ENCODE measurements around the gene STON2.
A peak's percentile ranks its signal among the peaks of the same experiment; 100 is the strongest.
"Not testable (repeated sequence)": the region's sequence is repeated elsewhere in the genome, so short reads cannot be mapped to it uniquely, and the experiment has no call there.

STON2 gene, protein sequence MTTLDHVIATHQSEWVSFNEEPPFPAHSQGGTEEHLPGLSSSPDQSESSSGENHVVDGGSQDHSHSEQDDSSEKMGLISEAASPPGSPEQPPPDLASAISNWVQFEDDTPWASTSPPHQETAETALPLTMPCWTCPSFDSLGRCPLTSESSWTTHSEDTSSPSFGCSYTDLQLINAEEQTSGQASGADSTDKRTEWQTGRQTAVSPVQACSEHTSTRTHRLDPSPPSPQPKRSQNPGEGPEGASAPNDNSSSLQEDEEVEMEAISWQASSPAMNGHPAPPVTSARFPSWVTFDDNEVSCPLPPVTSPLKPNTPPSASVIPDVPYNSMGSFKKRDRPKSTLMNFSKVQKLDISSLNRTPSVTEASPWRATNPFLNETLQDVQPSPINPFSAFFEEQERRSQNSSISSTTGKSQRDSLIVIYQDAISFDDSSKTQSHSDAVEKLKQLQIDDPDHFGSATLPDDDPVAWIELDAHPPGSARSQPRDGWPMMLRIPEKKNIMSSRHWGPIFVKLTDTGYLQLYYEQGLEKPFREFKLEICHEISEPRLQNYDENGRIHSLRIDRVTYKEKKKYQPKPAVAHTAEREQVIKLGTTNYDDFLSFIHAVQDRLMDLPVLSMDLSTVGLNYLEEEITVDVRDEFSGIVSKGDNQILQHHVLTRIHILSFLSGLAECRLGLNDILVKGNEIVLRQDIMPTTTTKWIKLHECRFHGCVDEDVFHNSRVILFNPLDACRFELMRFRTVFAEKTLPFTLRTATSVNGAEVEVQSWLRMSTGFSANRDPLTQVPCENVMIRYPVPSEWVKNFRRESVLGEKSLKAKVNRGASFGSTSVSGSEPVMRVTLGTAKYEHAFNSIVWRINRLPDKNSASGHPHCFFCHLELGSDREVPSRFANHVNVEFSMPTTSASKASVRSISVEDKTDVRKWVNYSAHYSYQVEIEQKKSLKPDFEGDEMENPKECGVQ

DNA sequence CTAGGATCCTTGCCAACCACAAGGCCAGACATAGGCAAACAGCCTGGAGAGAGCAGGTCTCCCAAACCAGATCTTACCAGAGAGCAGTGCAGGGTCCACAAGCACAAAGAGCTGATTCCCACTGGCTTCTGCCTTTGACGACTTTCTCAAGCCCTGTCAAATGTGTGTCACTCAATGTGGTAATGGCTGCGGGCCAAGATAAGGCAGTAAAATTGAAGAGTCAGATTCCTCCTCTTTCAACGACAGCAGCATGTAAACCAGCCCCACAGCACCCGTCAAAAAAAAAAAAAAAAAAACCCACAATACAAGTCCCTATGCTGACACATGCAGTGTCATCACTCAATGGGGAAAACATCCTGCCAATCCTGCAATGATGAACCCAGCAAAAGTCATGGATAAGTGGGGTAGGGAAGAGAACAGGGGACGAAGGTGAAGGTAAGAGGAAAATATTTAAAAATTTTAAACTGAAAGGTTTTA is at the start of gene STON2:
Gene STON2, minus strand, starts transcription at position 123 of the 477 bp plus-strand sequence. CDS start 1,942 bp downstream, outside the sequence.
- DNase-seq (ENCODE audit: low read depth), result peak; percentile 20

GRCh38 chr14:81449576-81449975 is 49.5 kb upstream of the STON2 start:
- DNase-seq (ENCODE audit: low read depth), result no peak

DNA sequence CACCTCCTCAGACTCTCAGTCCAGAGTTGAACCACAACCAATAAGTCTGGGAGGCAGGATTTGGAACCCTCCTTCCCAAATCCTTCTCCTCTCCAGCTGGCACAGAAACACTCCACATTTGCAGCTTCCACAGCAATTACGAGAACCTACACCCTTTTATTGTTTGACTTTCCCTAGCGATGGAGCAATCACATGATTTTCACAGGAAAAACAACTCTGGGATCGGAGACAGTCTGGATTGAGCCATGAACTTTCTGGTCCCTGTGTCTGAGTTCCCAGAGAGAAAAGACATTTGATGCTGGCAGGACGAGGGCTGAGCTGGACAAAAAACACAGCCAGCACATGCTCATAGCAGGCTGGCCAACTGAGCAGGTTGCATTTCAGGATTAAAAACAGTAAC is 49.0 kb upstream of the STON2 start:
- DNase-seq (ENCODE audit: low read depth), result no peak

- no peak for DNase-seq (ENCODE audit: low read depth)
Measured at GRCh38 chr14:81447021-81447764, 47.1 kb upstream of the STON2 start.

DNA sequence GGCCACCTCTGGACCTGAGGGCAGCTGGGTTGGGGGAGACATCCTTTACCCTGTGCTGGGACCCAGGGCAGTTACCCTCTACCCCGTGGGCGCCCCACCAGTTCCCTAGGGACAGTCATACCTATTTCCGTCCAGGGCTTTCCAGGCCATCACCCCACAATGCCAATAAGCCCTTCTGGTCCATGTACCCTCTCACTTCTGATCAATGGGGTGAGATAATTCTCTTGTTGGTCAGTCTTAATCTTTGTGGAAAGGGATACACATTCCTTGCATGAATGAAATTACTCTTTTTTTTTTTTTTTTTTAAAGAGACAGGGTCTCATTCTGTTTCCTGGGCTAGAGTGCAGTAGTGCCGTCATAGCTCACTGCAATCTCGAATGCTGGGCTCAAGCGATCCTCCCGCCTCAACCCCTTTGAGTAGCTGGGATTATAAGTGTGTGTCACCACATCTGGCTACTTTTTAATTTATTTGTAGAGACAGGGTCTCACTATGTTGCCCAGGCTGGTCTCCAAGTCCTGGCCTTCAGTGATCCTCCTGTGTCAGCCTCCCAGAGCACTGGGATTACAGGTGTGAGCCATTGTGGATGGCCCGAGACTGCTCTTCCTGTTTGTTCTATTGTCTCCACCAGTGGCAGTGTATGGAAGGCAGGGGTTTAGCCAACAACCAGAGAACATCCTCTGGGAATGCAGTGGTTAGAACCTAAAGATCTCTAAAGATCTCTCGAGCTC is 46.3 kb upstream of the STON2 start:
- DNase-seq (ENCODE audit: low read depth), result no peak

DNA sequence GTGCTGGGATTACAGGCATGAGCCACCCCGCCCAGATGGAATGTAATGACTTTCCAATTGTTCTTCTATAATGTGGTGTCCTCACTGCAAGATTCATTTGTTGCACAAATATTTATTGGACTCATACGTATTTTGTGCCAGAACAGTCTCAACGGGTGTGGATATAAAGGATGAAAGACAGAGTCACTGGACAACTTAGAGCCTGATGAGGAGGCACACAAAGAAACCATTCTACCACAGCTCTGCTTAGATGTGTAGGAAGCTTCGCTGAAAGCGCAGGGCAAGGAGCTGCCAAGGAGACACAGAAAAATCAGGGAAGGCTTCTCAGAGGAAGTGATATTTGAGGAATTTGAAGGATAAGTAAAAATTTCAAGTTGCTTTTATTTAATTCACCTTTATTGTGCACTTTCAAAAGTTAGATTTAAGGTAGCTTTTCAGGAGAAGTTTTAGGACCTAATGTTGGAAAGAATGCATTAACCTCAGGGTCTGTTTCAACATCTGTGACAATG is 41.6 kb upstream of the STON2 start:
- no peak for DNase-seq (ENCODE audit: low read depth)

GRCh38 chr14:81440041-81440440 is 39.9 kb upstream of the STON2 start:
- DNase-seq (ENCODE audit: low read depth), result no peak

- no peak for DNase-seq (ENCODE audit: low read depth)
Measured at GRCh38 chr14:81437244-81437643, 37.1 kb upstream of the STON2 start.

DNA sequence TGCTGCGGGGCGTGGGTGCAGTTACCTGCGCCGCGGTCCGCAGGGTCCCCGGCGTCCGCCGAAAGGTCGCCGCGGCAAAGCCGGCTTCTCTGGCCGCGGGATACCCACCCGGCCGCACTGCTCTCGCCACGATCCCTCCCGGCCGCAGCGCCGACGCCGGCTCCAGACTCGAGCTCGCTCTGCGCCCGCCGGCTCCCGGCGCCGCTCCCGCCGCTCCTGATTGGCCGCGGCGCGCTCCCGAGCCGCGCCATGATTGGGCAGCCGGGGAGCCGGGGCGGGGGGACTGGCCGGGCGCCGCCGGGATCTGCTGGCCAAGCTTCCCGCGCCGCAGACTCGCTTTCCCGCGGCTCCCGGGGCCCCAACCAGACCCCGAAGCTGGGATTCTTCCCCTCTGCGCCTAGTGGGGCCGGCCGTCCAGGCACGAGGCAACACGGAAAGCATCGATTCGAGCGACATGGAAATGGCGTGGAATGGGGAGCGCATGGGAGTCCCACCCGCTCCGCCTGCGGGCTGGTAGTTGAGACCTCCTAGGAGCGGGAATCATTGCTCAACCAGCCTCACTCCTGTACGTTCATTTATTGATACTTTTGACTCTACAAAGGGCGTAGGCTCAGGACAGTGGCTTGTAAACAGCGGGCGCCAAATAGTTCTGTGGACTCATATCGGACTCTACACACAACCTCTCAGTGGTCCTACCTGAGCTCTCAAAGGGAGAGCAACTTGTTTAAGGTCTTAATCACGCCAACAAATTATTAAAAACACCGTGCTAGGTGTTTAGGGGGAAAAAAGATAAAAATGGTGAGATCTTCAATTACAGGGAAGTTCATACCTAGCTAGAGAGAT is 36.4 kb upstream of the STON2 start:
- no peak for DNase-seq (ENCODE audit: low read depth)

DNA sequence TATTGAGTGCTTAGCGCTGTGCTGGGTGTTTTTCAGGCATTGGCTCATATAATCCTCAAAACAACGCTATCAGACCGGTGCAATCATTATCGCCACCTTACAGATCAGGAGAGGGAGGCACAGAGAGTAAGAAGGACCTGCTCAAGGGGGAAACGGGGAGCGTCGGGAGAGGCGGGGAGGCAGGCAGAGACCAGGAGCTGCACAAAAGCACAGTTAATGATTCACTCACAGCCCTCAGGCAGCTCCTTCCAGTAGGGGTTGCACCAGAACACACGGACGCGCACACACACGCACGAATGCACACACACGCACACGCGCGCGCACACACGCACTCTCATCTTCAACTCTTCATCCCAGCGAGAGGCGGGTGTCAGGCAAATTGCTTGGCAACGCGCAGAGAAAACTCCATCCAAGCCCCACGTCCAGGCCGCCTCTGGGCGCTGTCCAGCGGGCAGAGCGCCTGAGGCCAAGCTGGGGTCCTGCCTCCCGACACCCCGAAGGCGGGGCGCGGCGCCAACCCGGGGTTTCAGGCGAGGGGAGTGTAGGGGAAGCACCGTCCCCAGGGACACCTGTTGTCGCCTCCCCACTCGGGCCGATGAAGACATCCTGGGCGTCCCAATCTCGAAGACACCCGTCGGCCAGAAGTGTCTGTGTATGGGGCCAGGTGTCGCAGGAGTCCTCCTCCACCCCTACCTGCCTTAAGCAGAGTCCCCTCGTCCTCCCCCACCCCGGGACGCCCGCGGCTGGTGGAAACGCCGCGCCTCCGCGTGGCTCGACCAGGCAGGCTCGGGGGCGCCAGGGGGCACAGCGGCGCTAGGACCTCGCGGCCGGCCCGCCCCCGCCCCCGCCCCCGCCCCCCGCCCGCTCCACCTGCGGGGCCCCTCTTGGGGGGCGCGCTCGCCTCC is 35.5 kb upstream of the STON2 start:
- DNase-seq (ENCODE audit: low read depth), result no peak

DNA sequence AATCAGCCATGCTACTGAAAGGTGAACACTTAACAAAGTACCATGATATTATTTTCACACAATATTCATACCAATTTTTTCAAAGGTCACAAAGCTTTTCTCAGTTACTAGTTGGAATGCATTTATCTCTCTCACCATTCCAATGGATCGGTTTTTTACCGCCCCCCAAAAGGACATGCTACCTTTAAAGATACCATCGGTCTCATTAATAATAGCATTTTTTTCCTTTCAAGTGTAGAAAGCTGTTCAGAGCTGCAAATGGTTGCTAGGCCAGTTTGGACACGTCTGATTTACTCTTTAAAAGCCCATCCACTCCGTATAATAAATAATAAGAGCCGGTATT is 34.9 kb upstream of the STON2 start:
- no peak for DNase-seq (ENCODE audit: low read depth)

DNA sequence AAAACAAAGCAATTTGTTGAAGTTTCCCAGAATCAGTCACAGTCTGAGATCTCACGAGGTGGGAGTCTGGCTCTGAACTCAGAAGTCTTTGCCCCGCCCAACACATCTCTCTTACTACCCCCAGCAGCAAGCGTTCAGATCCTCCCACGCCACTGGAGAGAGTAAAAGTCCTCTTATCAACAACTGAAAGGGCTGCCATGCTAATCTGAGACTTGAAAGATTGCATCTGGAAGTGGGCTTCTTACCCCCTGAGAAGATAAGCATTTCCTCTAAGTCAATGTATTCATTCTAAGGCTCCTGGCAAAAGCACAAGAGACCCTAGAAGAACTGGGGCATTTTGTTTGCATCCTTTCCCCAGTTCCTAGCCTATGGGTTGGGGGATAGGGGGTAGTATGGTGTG is 34.1 kb upstream of the STON2 start:
- no peak for DNase-seq (ENCODE audit: low read depth)

DNA sequence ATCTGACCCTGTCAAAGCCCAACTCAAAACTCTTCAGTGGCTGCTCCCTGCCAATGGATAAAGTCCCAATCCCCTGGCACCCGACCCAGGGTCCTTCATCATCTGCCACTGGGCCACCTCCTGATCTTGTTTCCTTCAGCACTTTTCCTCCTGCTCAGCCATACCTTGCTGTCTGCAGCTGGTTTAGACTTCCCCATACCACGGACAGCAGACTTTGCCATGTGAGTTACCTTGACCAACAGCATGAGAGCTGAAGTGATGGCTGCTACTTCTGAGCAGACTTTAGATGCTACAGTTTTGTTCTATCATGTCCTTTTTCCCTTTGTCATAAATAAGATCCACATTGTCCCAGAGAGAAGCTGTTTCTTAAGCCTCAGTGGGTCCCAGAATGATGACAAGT is 33.3 kb upstream of the STON2 start:
- DNase-seq (ENCODE audit: low read depth), result no peak

DNA sequence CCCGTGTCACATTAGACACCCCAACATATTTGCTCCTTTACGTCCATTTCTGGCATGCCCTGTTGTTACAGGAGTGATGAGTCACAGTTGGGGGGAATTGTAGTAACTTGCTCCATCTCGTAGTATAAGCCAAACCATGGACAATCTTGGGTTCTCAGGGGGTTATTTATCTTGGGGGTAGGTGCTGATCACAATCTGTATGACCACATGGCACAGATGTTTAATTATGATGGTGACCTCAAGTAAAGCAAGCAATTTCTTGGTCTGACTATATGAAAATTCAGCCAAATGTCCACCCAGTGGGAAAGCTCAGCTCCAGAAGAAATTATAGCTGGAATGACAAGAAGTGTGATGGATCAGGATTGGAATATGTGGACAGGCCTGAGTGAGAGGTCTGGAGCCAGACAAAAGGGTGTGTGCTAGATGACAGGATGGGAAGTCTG is 32.1 kb upstream of the STON2 start:
- DNase-seq (ENCODE audit: low read depth), result no peak

DNA sequence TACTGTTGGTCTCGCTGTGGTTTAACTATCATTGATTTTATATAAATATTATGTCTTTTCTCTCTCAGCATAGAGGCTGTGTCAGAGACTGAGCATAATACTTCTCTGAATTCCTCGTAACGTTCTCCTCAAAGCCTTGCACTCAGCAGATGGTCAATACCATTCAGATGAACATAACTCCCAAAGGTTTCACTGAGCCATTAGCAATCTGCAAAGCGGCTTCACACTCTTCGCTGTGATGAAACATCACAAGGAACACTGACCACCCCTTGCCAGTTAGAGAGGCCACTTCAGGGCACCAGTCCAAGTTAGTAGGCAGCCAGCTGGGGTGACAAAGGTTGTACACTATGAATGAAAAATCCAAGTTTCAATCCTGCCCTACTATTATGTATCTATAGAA is 30.1 kb upstream of the STON2 start:
- DNase-seq (ENCODE audit: low read depth), result no peak

DNA sequence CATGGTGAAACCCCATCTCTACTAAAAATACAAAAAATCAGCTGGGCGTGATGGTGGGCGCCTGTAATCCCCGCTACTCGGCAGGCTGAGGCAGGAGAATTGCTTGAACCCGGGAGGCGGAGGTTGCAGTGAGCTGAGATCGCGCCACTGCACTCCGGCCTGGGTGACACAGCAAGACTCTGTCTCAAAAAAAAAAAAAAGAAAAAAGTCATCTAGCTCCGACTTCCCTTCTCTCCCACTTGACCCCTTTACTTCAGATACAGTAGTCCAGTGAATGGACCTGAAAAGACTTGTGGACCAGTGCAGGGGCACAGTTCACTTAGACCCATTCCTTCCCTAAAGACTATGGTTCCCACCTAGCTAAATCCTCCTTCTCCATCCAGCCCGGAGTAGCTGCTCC is 29.6 kb upstream of the STON2 start:
- DNase-seq (ENCODE audit: low read depth), result not testable (repeated sequence)

DNA sequence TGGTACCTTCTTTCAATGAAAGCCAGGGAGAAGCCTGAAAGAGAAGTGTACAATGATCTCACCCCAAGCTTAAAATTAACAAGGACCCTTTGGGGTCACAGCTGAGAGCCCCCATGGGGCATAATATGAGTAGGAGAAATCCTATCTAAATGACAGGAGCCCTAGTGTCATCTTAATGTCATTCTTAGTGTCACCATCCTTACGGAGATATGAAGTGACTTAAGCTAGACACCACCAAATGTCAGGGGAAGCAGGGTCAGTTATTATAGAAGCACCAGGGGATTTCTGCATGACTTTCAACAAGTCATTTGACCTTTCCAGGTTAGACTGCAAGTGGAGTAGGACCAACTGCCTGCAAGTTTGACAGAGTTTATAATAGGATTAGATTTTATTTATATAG is 28.9 kb upstream of the STON2 start:
- no peak for DNase-seq (ENCODE audit: low read depth)

GRCh38 chr14:81427348-81428058 is 27.4 kb upstream of the STON2 start:
- no peak for DNase-seq (ENCODE audit: low read depth)

DNA sequence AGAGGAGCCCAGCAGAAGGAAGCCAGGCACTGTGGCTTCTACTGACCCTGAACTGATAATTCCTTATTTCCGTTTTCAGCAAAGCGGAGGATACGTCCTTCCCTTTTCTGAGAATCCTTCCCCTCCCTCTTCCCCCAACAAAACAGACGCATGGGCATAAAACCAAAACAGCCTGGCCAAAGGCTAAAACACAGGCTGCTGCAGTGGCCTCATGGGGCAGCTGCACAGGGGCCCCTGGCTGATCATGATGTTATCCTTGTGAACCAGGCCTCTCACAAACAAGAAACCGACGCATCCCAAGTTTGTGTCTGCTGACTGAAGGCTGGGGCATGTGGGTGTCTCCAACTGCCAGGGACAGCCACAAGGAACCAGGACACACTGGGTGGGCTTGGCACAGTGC is 23.4 kb upstream of the STON2 start:
- DNase-seq (ENCODE audit: low read depth), result no peak
